Breast epithelium (tissue), 3 donors: ENCODE results near the gene FHIT.

Source experiments
- POLR2A ChIP-seq: fragments of 450-650 bp; IDR thresholded peaks from one replicate; pipeline ENCODE4 v1.6.1; 2016; ENCODE audit warnings: antibody characterized with exemption, mild to moderate bottlenecking, moderate library complexity
- TF ChIP-seq, protein P1 (sequence below), 3 donors: fragments of 450-650 bp; IDR thresholded peaks; one replicate each; pipeline ENCODE4 v1.5.1; 2016 to 2017; ENCODE audit warnings: antibody characterized with exemption in 3 of 3, mild to moderate bottlenecking in 3 of 3, moderate library complexity in 3 of 3

DNA sequence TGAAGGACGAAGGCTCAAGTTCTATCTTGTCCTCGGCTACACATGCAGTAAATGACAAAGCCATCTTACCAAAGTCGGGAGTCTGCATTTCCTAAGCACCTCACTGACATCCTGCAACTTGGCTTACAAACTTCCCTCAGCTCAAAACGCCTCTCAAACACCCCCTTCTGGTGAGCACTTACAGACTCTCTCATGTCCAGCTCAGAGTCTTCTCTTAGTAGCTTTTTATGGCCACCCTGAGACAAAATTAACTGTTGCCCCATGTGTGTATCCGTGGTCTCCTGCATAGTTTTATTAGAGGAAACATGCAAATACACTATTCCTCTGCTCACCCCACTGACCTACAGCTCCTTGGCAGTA lies 819.7 kb downstream of the FHIT start:
- TF ChIP-seq, protein P1, sequence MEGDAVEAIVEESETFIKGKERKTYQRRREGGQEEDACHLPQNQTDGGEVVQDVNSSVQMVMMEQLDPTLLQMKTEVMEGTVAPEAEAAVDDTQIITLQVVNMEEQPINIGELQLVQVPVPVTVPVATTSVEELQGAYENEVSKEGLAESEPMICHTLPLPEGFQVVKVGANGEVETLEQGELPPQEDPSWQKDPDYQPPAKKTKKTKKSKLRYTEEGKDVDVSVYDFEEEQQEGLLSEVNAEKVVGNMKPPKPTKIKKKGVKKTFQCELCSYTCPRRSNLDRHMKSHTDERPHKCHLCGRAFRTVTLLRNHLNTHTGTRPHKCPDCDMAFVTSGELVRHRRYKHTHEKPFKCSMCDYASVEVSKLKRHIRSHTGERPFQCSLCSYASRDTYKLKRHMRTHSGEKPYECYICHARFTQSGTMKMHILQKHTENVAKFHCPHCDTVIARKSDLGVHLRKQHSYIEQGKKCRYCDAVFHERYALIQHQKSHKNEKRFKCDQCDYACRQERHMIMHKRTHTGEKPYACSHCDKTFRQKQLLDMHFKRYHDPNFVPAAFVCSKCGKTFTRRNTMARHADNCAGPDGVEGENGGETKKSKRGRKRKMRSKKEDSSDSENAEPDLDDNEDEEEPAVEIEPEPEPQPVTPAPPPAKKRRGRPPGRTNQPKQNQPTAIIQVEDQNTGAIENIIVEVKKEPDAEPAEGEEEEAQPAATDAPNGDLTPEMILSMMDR (IDR thresholded peaks at IDR 0.05): no peak
- TF ChIP-seq POLR2A: no peak
